Breast epithelium (tissue), 4 donors: ENCODE results near the gene GABRA5. TPM values are rescaled to one million over a fixed set of nuclear protein-coding genes. Genes with fewer than 3 reads are reported as not detected.

Source experiments
- DNase-seq, 2 donors: peaks; one replicate each; pipeline ENCODE4 v3.0.0-alpha.2; 2019; ENCODE audit warnings: low spot score in 2 of 2
- H3K27ac ChIP-seq, 2 donors: fragments of 200-600 bp; sonication (generic) in 1 of 2; one replicate each; pipeline ENCODE4 v1.5.1; 2016 to 2019; ENCODE audit warnings: mild to moderate bottlenecking in 1 of 2
- H3K27me3 ChIP-seq, 2 donors: fragments of 200-600 bp; sonication (generic) in 1 of 2; one replicate each; pipeline versions ENCODE4 v1.5.1 to v1.6.0; 2017 to 2019; ENCODE audit warnings: control low read depth in 1 of 2, mild to moderate bottlenecking in 1 of 2
- H3K36me3 ChIP-seq: fragments of 200-600 bp; one replicate; pipeline ENCODE4 v1.5.1; 2019
- H3K4me1 ChIP-seq, 2 donors: fragments of 200-600 bp; sonication (generic); one replicate each; pipeline ENCODE4 v1.5.1; 2016 to 2019; ENCODE audit warnings: control low read depth in 1 of 2
- H3K4me3 ChIP-seq, 3 donors: fragments of 200-600 bp; sonication (generic); 1 replicate in 2 of 3; 2 replicates in 1 of 3; pipeline ENCODE4 v1.5.1; 2016 to 2019; ENCODE audit warnings: mild to moderate bottlenecking in 3 of 3, moderate library complexity in 2 of 3
- H3K9me3 ChIP-seq, 2 donors: fragments of 200-600 bp; sonication (generic) in 1 of 2; one replicate each; pipeline ENCODE4 v1.5.1; 2016 to 2019; ENCODE audit warnings: control low read depth in 1 of 2
- POLR2A ChIP-seq: fragments of 450-650 bp; IDR thresholded peaks from one replicate; pipeline ENCODE4 v1.6.1; 2016; ENCODE audit warnings: antibody characterized with exemption, mild to moderate bottlenecking, moderate library complexity
- POLR2AphosphoS5 ChIP-seq, 3 donors: sonication (generic); formaldehyde crosslinking; IDR thresholded peaks; one replicate each; pipeline ENCODE4 v1.6.1; 2017; ENCODE audit warnings: antibody characterized with exemption in 3 of 3
- intact Hi-C: fragments of 100-400 bp; cut with DNase I; formaldehyde crosslinking; loops from one replicate; pipeline ENCODE4 v1.15.1; 2023; ENCODE audit warnings: low total_unique reads
- total RNA-seq, 3 donors: library from RNA; depleted of rRNA; stranded (reverse); fragments of >200 nt; gene quantifications; one replicate each; pipeline ENCODE4 v1.1.0, GENCODE V29; 2016
- TF ChIP-seq, protein P1 (sequence below), 3 donors: fragments of 450-650 bp; IDR thresholded peaks; one replicate each; pipeline ENCODE4 v1.5.1; 2016 to 2017; ENCODE audit warnings: antibody characterized with exemption in 3 of 3, mild to moderate bottlenecking in 3 of 3, moderate library complexity in 3 of 3

The GABRA5 gene
- total RNA-seq, 3 donors from 2014 or later = not detected

DNA sequence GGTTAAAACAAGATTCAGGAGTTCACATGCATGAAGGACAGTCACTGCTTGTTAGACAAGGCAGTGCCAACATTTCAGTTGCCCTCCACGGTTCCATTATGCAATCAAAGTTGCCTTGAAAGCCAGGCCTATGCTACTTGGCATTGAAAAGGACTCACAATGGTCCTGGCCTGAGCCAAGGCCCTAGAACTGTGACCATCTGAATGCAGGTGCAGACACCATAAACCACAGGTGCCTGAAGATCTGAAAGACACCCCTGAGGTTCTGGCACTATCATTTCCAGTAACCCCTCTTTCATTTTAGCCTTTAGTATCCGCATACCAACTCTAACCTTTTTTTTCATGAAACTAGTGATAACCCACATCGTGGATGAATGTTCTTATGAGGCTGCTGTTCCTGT, 2.8 kb downstream of the GABRA5 start:
- intact Hi-C loops = no loop called here
- Histone ChIP-seq H3K9me3 (no peaks in the 10 kb centered on the region), H3K27me3 (peaks cover 0 to 55% of the 10 kb centered on the region in 2 donors), H3K27ac (no peak overlapping the region), H3K4me3 (no peak overlapping the region), H3K4me1 (no peaks in the 10 kb centered on the region), H3K36me3 (no peaks in the 10 kb centered on the region)
- DNase-seq = no peak
- TF ChIP-seq, protein P1, sequence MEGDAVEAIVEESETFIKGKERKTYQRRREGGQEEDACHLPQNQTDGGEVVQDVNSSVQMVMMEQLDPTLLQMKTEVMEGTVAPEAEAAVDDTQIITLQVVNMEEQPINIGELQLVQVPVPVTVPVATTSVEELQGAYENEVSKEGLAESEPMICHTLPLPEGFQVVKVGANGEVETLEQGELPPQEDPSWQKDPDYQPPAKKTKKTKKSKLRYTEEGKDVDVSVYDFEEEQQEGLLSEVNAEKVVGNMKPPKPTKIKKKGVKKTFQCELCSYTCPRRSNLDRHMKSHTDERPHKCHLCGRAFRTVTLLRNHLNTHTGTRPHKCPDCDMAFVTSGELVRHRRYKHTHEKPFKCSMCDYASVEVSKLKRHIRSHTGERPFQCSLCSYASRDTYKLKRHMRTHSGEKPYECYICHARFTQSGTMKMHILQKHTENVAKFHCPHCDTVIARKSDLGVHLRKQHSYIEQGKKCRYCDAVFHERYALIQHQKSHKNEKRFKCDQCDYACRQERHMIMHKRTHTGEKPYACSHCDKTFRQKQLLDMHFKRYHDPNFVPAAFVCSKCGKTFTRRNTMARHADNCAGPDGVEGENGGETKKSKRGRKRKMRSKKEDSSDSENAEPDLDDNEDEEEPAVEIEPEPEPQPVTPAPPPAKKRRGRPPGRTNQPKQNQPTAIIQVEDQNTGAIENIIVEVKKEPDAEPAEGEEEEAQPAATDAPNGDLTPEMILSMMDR (IDR thresholded peaks at IDR 0.05) = no peak

DNA sequence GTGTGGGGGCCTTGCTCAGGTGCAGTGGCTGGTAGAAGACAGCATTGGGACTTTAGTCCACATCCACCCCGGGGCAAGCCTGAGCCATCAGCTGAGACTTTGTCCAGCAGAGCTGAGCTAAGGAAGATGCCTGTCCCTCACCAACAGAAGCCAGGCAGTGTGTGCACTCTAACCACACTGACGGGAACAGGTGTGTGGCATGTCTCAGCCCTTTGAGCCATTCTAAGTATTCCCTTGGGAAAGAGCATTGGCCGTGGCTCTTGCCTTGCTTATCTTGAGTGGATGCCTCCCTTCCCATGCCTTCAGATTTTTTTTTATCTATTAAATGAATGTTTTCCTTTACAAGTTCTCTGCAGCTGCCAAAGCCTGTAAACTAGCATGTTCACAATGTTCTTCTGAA, 3.5 kb downstream of the GABRA5 start:
- no peak overlapping the region for H3K4me3 ChIP-seq
- H3K27ac ChIP-seq = no peak overlapping the region
- no peaks in the 10 kb centered on the region for H3K9me3 ChIP-seq
- TF ChIP-seq POLR2AphosphoS5 (IDR thresholded peaks at IDR 0.05) (no peak), POLR2A (no peak)
- TF ChIP-seq, protein P1 (IDR thresholded peaks at IDR 0.05) = no peak
- H3K27me3 ChIP-seq = peaks cover 0 to 62% of the 10 kb centered on the region in 2 donors
- H3K36me3 ChIP-seq = no peaks in the 10 kb centered on the region
- no peaks in the 10 kb centered on the region for H3K4me1 ChIP-seq
- intact Hi-C loops = no loop called here
- DNase-seq = no peak

DNA sequence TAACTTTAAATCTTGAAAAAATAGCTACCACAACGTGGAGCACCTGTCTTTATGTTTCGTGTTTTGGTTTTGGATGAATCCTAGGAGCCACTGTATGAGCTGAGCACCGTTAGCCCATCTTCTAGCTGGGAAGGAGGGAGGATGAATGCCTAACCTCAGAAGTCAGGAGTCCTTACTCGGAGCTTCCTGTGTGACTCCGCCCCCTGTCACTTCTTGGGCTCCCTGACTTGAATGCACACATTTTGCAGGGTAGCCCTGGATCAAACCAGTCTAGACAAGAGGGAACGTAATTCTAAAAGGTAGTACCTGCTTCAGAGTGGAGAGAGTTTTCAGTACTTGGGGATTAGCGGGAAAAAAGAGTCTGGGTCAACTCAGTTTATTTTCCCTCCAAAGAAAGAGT, 5.3 kb downstream of the GABRA5 start:
- TF ChIP-seq POLR2A = no peak
- intact Hi-C loops = no loop called here
- Histone ChIP-seq H3K4me1 (no peaks in the 10 kb centered on the region), H3K27me3 (peaks cover 0 to 52% of the 10 kb centered on the region in 2 donors), H3K4me3 (no peak overlapping the region), H3K36me3 (no peaks in the 10 kb centered on the region), H3K27ac (no peak overlapping the region), H3K9me3 (no peaks in the 10 kb centered on the region)
- DNase-seq = no peak

DNA sequence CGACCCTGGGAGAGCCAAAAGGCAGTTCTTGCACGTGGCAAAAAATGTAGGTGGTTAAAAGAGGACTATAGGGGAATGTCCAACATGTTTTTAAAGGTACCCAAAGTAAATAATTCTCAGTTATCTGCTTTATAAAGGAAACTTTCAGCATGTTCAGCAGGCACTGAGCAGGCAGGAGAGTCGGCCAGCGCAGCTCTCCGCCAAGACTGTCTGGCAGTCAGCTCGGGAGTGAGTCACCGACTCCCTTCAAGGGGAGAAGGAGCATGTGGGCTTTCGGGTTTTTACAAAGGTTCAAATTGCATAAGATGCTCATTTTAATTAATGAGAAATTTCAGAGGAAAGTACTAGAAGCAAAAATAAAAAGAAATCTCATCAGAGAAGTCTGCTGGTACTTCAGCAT, 7.0 kb downstream of the GABRA5 start:
- TF ChIP-seq POLR2AphosphoS5 (IDR thresholded peaks at IDR 0.05) (no peak), POLR2A (no peak)
- TF ChIP-seq, protein P1 (IDR thresholded peaks at IDR 0.05) = no peak
- no peak overlapping the region for H3K4me3 ChIP-seq
- peaks cover 0 to 35% of the 10 kb centered on the region in 2 donors for H3K27me3 ChIP-seq
- H3K4me1 ChIP-seq = no peaks in the 10 kb centered on the region
- no peak overlapping the region for H3K27ac ChIP-seq
- no peak for DNase-seq
- H3K36me3 ChIP-seq = no peaks in the 10 kb centered on the region
- intact Hi-C loops = no loop called here
- no peaks in the 10 kb centered on the region for H3K9me3 ChIP-seq

DNA sequence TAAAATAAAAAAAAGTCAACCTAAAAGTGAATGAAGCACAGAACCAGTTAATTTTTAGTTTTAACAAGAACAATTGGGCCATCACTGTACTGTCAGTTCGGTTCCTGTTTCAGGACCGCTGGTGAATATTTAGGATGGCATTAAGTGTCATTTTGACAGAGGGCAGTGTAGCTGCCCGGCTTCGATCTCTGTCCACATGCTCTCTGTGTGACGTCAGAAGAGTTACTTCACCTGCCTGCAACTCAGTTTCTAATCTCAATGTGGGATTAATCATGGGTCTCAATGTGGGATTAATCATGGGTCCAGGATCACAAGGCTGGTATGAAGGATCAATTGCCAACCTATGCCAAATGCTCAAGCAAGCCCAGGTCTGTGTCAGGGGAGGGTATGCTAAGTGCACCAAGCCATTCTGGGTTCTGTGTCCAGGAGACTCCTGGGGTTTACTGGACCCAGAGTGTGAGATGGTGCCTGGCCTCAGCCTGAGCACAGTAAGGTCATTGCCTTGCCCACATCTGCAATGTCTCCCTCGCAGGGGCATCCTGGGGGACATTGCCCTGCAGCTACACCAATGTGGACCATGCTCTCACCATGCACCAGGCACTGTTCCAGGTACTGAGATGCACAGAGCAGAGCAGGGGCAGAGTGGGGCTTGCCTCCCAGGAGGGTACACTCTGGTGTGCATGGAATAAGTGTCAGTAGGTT, 8.1 kb downstream of the GABRA5 start:
- no peaks in the 10 kb centered on the region for H3K36me3 ChIP-seq
- intact Hi-C loops = no loop called here

More for the DNA sequence above, 8.1 kb downstream of the GABRA5 start:
- Histone ChIP-seq H3K4me1 (no peaks in the 10 kb centered on the region), H3K9me3 (no peaks in the 10 kb centered on the region), H3K4me3 (no peak overlapping the region), H3K27ac (no peak overlapping the region), H3K27me3 (peaks cover 0 to 26% of the 10 kb centered on the region in 2 donors)
- no peak for TF ChIP-seq POLR2A
- TF ChIP-seq, protein P1 (IDR thresholded peaks at IDR 0.05) = no peak
- TF ChIP-seq POLR2AphosphoS5 (IDR thresholded peaks at IDR 0.05) = no peak
- DNase-seq = no peak
